ENCODE measurements around the gene AURKA.

The AURKA gene

GRCh38 chr20:56392132-56392880, at the start of gene AURKA, which contains the start of gene CSTF1:
TSS of gene AURKA (minus strand) at chr20:56392215. CDS start at chr20:56388197, 4,018 bp downstream.
TSS of gene CSTF1 (plus strand) at chr20:56392645. CDS start at chr20:56395553, 2,908 bp downstream.
- H3K27ac ChIP-seq, result peak within 1 kb of the TSS; percentile 95
- TF ChIP-seq, protein P1, sequence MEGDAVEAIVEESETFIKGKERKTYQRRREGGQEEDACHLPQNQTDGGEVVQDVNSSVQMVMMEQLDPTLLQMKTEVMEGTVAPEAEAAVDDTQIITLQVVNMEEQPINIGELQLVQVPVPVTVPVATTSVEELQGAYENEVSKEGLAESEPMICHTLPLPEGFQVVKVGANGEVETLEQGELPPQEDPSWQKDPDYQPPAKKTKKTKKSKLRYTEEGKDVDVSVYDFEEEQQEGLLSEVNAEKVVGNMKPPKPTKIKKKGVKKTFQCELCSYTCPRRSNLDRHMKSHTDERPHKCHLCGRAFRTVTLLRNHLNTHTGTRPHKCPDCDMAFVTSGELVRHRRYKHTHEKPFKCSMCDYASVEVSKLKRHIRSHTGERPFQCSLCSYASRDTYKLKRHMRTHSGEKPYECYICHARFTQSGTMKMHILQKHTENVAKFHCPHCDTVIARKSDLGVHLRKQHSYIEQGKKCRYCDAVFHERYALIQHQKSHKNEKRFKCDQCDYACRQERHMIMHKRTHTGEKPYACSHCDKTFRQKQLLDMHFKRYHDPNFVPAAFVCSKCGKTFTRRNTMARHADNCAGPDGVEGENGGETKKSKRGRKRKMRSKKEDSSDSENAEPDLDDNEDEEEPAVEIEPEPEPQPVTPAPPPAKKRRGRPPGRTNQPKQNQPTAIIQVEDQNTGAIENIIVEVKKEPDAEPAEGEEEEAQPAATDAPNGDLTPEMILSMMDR (conservative IDR thresholded peaks at IDR 0.05; ENCODE audit: low read depth), result no peak
- CTCF ChIA-PET, result interaction anchor here (0.7 to 1.0 kb wide), 2 partner anchors 34 to 39 kb away, joined by 3 read pairs; partner anchors contain the start of gene FAM210B
- DNase-seq (ENCODE audit: low spot score), result peak; percentile 100
- POLR2A ChIA-PET (ENCODE audit: low non-redundant PET), result interaction anchor here (0.7 to 1.7 kb wide), 2 partner anchors 18 to 32 kb away, joined by 3 read pairs; no protein-coding TSS in a partner anchor

GRCh38 chr20:56440346-56441007, 48.5 kb upstream of the AURKA start:
- ChIA-PET POLR2A (ENCODE audit: low non-redundant PET) (no interaction called here), CTCF (no interaction called here)
- DNase-seq (ENCODE audit: low spot score), result no peak
- TF ChIP-seq, protein P1 (conservative IDR thresholded peaks at IDR 0.05; ENCODE audit: low read depth), result no peak
- H3K27ac ChIP-seq, result no peak overlapping the region

DNA sequence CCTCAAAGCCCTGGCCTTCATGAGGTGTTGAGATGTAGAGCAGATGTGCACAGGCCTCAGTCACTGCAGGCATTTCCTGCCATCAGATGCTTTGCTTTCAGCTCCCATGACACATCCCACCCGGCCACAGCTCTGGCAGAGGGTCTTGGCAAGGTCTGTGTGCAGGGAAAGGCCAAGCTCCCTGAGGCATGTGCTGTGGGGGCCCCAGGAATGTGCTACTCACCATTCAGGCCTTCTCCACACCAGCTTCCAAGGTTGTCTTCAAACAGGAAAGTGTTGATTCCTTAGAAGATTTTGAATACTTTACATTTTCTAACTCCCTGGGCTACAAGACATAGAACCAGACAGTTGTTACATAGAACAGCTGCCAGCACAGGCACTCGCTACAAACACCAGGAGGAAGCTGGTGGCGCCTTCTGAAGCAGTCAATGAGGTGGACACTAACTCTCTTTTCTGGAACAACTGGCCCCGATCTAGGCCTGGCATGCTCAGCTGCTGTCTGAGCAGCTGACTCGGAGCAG, 47.8 kb upstream of the AURKA start:
- H3K27ac ChIP-seq, result no peak overlapping the region
- DNase-seq (ENCODE audit: low spot score), result no peak
- TF ChIP-seq, protein P1 (conservative IDR thresholded peaks at IDR 0.05; ENCODE audit: low read depth), result no peak
- ChIA-PET POLR2A (ENCODE audit: low non-redundant PET) (no interaction called here), CTCF (interaction anchor here (0.7 kb wide), 1 partner anchor 9 kb away, joined by 3 read pairs; no protein-coding TSS in a partner anchor)

DNA sequence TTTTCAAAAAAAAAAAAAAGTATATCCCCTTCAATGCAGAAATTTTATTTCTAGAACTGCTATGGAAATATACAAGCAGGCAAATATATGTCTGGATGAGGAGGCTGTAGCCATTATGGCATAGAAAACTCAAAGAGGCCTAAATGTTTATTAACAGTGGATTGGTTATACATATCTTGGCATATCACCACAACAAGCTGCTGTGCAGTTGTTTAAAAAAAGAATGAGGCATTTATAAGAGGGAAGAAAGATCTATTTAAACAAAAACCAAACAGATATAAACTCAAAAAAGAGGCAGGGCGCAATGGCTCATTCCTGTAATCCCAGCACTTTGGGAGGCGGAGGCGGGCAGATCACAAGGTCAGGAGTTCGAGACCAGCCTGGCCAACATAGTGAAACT, 46.3 kb upstream of the AURKA start:
- TF ChIP-seq, protein P1 (conservative IDR thresholded peaks at IDR 0.05; ENCODE audit: low read depth), result no peak
- ChIA-PET POLR2A (ENCODE audit: low non-redundant PET) (interaction anchor here (0.7 kb wide), 1 partner anchor 21 kb away, joined by 4 read pairs; no protein-coding TSS in a partner anchor), CTCF (no interaction called here)
- H3K27ac ChIP-seq, result no peak overlapping the region
- no peak for DNase-seq (ENCODE audit: low spot score)

GRCh38 chr20:56437196-56437960, 45.4 kb upstream of the AURKA start:
- no peak for DNase-seq (ENCODE audit: low spot score)
- ChIA-PET POLR2A (ENCODE audit: low non-redundant PET) (no interaction called here), CTCF (interaction anchor here (0.6 kb wide), 1 partner anchor 526 kb away, joined by 3 read pairs; no protein-coding TSS in a partner anchor)
- TF ChIP-seq, protein P1 (conservative IDR thresholded peaks at IDR 0.05; ENCODE audit: low read depth), result no peak
- H3K27ac ChIP-seq, result no peak overlapping the region

DNA sequence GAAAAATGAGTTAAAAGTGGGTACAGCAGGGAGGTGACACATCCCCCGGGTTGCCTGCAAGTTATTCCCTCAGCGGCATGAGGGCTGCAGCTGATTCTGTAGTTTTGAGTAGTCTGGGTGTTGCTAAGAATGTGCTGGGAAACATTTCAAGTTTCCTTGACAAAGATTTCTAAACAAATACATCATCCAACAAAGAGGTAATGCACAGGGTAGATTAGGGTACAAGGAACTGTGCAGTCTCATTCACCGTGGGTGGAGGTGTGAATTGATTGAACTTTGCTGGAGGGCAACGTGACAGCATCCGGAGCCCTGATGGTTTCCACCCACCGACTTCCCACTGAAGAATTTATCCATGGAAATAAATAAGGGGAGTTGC, 41.9 kb upstream of the AURKA start:
- TF ChIP-seq, protein P1 (conservative IDR thresholded peaks at IDR 0.05; ENCODE audit: low read depth), result no peak
- ChIA-PET POLR2A (ENCODE audit: low non-redundant PET) (no interaction called here), CTCF (interaction anchor here (1.0 kb wide), 1 partner anchor 369 kb away, joined by 4 read pairs; no protein-coding TSS in a partner anchor)
- DNase-seq (ENCODE audit: low spot score), result no peak
- H3K27ac ChIP-seq, result no peak overlapping the region

All from RWPE1 (cell line).